GM12891 (cell line): ENCODE results near the gene AP1G1.

Experiments used
- POLR2A ChIP-seq: IDR thresholded peaks from 2 replicates; pipeline ENCODE4 v1.6.1; 2011; ENCODE audit warnings: low read depth, low read length, control low read depth
- POLR2AphosphoS5 ChIP-seq: IDR thresholded peaks from 2 replicates; pipeline ENCODE4 v1.6.1; 2011; ENCODE audit warnings: low read depth, low read length, control low read depth
- POU2F2 ChIP-seq: IDR thresholded peaks from 2 replicates; pipeline ENCODE4 v1.6.1; 2011; ENCODE audit warnings: low read depth, mild to moderate bottlenecking, control low read depth, low read length, moderate library complexity
- TAF1 ChIP-seq: IDR thresholded peaks from 2 replicates; pipeline ENCODE4 v1.6.1; 2011; ENCODE audit warnings: low read depth, low read length, control low read depth

GRCh38 chr16:71834291-71834690 lies 25.7 kb upstream of the AP1G1 start:
- TF ChIP-seq POLR2A = no peak
- no peak for TF ChIP-seq POLR2AphosphoS5
- TF ChIP-seq POU2F2 = no peak
- TF ChIP-seq TAF1 = no peak
